ENCODE data around the gene LEPR. TPM values are rescaled to one million over a fixed set of nuclear protein-coding genes. Genes with fewer than 3 reads are reported as not detected.

The LEPR gene
- total and polyA plus RNA-seq, 2 experiments from 2014 or later, result 8.7 to 11.0 TPM

DNA sequence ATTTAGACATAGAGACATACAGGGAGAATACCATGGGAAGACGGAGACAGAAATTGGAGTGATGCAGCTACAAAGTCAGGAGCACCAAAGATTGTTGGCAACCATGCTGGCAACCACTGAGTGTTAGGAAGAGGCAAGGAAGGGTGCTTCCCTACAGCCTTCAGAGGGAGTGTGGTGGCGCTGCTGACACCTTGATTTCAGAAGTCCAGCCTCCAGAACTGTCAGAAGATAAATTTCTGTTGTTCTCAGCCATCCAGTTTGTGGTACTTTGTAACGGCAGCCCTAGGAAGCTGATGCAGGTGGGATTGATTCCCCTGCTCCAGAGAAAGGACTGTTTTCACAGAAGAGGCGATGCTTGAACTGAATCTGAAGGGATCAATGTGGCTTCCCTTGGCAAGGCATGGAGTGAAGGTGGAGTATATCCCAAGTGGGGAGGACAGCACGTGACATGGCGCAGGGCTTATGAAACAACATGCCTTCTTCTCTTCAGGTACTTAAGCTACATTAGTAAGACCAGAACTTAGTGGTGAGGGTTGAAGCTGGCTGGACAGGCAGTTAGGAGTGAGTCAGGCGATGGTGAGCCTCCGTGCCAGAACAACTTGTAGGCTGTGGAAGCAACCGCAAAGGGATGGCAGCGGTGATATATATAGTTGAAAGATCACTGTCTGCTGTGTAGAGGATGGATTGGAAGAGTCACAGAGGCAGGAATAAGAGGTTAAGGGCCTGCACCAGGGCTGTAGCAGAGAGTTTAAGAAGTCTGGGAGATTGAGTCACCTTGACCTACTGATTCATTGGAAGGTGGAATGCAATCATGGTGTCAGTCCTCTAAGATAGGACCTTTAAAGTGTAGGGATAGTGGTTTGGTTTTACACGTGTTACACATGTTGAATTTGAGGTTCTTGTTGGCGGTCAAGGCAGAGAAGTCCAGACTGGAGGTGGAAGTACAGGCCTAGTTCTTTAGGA is 2.1 kb downstream of the LEPR start:
- Histone ChIP-seq H3K9me3 (ENCODE audit: low read depth) (no peaks in the 10 kb centered on the region), H3F3A (ENCODE audit: insufficient read depth) (peaks cover 74% of the 10 kb centered on the region), H3K27ac (peak overlapping the region; percentile 87), H3K9me2 (ENCODE audit: insufficient read depth) (no peaks in the 10 kb centered on the region), H3K4me3 (peak overlapping the region; percentile 89), H3K9ac (peak overlapping the region; percentile 91), H4K20me1 (ENCODE audit: insufficient read depth) (no peaks in the 10 kb centered on the region), H3K36me3 (ENCODE audit: low read depth) (peaks cover 12% of the 10 kb centered on the region; the same call in 1 of the 2 replicates), H3K4me1 (ENCODE audit: insufficient read depth) (peaks cover 49% of the 10 kb centered on the region), H3K4me2 (ENCODE audit: unreplicated experiment) (peak overlapping the region; percentile 92), H2AFZ (no peak overlapping the region), H3K27me3 (replicated peaks; ENCODE audit: insufficient read depth) (no peaks in the 10 kb centered on the region), H3K79me2 (ENCODE audit: insufficient read depth) (peaks cover 50% of the 10 kb centered on the region)
- peak; percentile 59 for DNase-seq
- no peak for TF ChIP-seq EZH2 (IDR thresholded peaks at IDR 0.05; ENCODE audit: insufficient read depth, poor library complexity, severe bottlenecking)
- no peak for TF ChIP-seq EZH2phosphoT487 (IDR thresholded peaks at IDR 0.05; ENCODE audit: insufficient read depth, low read depth)
- in situ Hi-C loops (cut with MboI), result no loop called here
- 84 to 87% methylated on average over 12 of the region's 12 CpGs for WGBS, 2 experiments (ENCODE audit: low coverage in 1 of 2, low lambda C conversion rate in 2 of 2, missing lambda C conversion rate in 2 of 2)

DNA sequence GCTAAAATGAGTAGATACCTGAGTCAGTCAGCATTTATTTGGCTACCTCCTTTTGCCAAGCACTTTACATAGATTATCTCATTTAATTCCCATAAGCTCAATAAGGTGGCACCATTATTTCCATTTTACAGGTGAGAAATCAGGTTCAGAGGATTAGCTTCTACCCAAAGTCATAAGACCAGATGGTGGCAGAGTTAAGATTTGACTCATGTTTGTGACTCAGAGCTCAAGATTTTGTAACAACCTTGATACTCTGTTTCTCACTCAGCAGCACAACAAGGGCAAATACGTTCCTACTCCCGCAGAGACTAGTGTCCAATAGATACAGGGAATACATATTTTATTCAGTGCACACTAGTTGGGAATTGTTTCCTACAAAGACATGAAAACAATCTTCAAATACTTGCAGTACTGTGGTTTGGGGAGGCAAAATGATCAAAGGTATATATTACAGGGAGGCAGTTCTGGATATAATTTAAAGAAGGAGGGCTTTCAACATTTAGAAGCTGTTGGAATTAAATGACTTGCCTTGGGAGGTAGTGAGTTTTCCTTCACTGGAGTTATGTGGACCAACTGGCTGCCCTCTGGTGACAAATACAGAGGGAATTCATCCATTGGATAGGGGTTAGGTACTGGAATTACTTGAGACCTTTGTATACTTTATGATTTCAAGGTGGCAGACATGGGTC is 3.6 kb downstream of the LEPR start:
- H3F3A ChIP-seq (ENCODE audit: insufficient read depth), result peaks cover 68% of the 10 kb centered on the region
- H3K4me1 ChIP-seq (ENCODE audit: insufficient read depth), result peaks cover 49% of the 10 kb centered on the region
- no peak overlapping the region for H2AFZ ChIP-seq
- peak overlapping the region; percentile 87 for H3K27ac ChIP-seq
- H3K9ac ChIP-seq, result peak overlapping the region; percentile 32
- TF ChIP-seq EZH2phosphoT487 (IDR thresholded peaks at IDR 0.05; ENCODE audit: insufficient read depth, low read depth) (no peak), EZH2 (IDR thresholded peaks at IDR 0.05; ENCODE audit: insufficient read depth, poor library complexity, severe bottlenecking) (no peak)
- H3K79me2 ChIP-seq (ENCODE audit: insufficient read depth), result peaks cover 64% of the 10 kb centered on the region
- peaks cover 21% of the 10 kb centered on the region for H3K36me3 ChIP-seq (ENCODE audit: low read depth)
- H4K20me1 ChIP-seq (ENCODE audit: insufficient read depth), result no peaks in the 10 kb centered on the region
- peak overlapping the region; percentile 61 for H3K4me2 ChIP-seq (ENCODE audit: unreplicated experiment)
- peak; percentile 92 for DNase-seq
- in situ Hi-C loops (cut with MboI), result no loop called here
- H3K9me3 ChIP-seq (ENCODE audit: low read depth), result no peaks in the 10 kb centered on the region
- no peaks in the 10 kb centered on the region for H3K9me2 ChIP-seq (ENCODE audit: insufficient read depth)
- WGBS, 2 experiments (ENCODE audit: low coverage in 1 of 2, low lambda C conversion rate in 2 of 2, missing lambda C conversion rate in 2 of 2), result 19 to 27% methylated on average over 2 of the region's 2 CpGs
- H3K4me3 ChIP-seq, result no peak overlapping the region
- no peaks in the 10 kb centered on the region for H3K27me3 ChIP-seq (replicated peaks; ENCODE audit: insufficient read depth)

DNA sequence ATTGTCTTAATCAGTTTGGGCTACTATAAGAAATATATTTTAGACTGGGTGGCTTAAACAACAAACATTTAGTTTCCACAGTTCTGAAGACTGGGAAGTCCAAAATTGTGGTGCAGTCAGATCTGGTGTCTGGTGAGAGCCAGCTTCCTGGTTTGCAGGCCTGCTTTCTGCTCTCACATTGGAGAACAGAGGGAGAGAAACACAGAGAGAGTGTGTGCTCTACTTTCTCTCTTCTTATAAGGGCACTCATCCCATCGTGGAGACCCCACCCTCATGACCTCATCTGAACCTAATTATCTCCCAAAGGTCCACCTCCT is 4.1 kb downstream of the LEPR start:
- no peak overlapping the region for H3K4me3 ChIP-seq
- WGBS, 2 experiments (ENCODE audit: low coverage in 1 of 2, low lambda C conversion rate in 2 of 2, missing lambda C conversion rate in 2 of 2), result 71 to 94% methylated on average over 1 of the region's 1 CpG
- H3K79me2 ChIP-seq (ENCODE audit: insufficient read depth), result peaks cover 69% of the 10 kb centered on the region
- peaks cover 21% of the 10 kb centered on the region for H3K36me3 ChIP-seq (ENCODE audit: low read depth)
- no peak for TF ChIP-seq EZH2phosphoT487 (IDR thresholded peaks at IDR 0.05; ENCODE audit: insufficient read depth, low read depth)
- no peak for TF ChIP-seq EZH2 (IDR thresholded peaks at IDR 0.05; ENCODE audit: insufficient read depth, poor library complexity, severe bottlenecking)
- peak overlapping the region; percentile 61 for H3K4me2 ChIP-seq (ENCODE audit: unreplicated experiment)
- H3K9me3 ChIP-seq (ENCODE audit: low read depth), result no peaks in the 10 kb centered on the region
- no peak overlapping the region for H2AFZ ChIP-seq
- peaks cover 48% of the 10 kb centered on the region for H3K4me1 ChIP-seq (ENCODE audit: insufficient read depth)
- H3K9me2 ChIP-seq (ENCODE audit: insufficient read depth), result no peaks in the 10 kb centered on the region
- no peak for DNase-seq
- H3K27me3 ChIP-seq (replicated peaks; ENCODE audit: insufficient read depth), result no peaks in the 10 kb centered on the region
- peak overlapping the region; percentile 87 for H3K27ac ChIP-seq
- H3K9ac ChIP-seq, result peak overlapping the region; percentile 32
- peaks cover 66% of the 10 kb centered on the region for H3F3A ChIP-seq (ENCODE audit: insufficient read depth)
- in situ Hi-C loops (cut with MboI), result no loop called here
- H4K20me1 ChIP-seq (ENCODE audit: insufficient read depth), result no peaks in the 10 kb centered on the region

DNA sequence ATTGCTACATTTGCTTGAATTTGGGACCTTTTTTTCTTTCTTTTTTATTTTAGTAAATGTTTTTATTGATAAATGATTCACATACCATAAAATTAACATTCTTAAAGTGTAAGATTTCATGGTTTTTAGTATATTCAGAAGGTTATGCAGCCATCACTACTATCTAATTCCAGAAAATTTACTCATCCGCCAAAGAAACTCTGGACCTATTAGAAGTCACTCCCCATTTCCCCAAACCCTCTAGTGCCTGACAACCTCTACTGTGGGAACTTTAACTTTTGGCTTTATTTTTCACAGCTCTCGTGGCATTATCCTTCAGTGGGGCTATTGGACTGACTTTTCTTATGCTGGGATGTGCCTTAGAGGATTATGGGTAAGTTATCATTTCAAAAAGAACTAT is 4.5 kb downstream of the LEPR start:
- Histone ChIP-seq H3K4me1 (ENCODE audit: insufficient read depth) (peaks cover 51% of the 10 kb centered on the region), H3K9me3 (ENCODE audit: low read depth) (no peaks in the 10 kb centered on the region), H3K9me2 (ENCODE audit: insufficient read depth) (no peaks in the 10 kb centered on the region), H4K20me1 (ENCODE audit: insufficient read depth) (no peaks in the 10 kb centered on the region), H3K27me3 (replicated peaks; ENCODE audit: insufficient read depth) (no peaks in the 10 kb centered on the region), H3K79me2 (ENCODE audit: insufficient read depth) (peaks cover 69% of the 10 kb centered on the region), H3K4me3 (no peak overlapping the region), H3K36me3 (ENCODE audit: low read depth) (peaks cover 21% of the 10 kb centered on the region), H3K9ac (no peak overlapping the region), H3F3A (ENCODE audit: insufficient read depth) (peaks cover 64% of the 10 kb centered on the region), H3K4me2 (ENCODE audit: unreplicated experiment) (peak overlapping the region; percentile 61), H3K27ac (peak overlapping the region; percentile 87), H2AFZ (no peak overlapping the region)
- WGBS, 2 experiments (ENCODE audit: low coverage in 1 of 2, low lambda C conversion rate in 2 of 2, missing lambda C conversion rate in 2 of 2), result 96 to 98% methylated on average over 2 of the region's 2 CpGs
- TF ChIP-seq EZH2phosphoT487 (IDR thresholded peaks at IDR 0.05; ENCODE audit: insufficient read depth, low read depth), result no peak
- no peak for TF ChIP-seq EZH2 (IDR thresholded peaks at IDR 0.05; ENCODE audit: insufficient read depth, poor library complexity, severe bottlenecking)
- peak; percentile 7 for DNase-seq
- in situ Hi-C loops (cut with MboI), result no loop called here
